HG02610 (cell line): ENCODE results near the gene CCDC86.
A peak's percentile ranks its signal among the peaks of the same experiment; 100 is the strongest.
"Not testable (repeated sequence)": the region's sequence is repeated elsewhere in the genome, so short reads cannot be mapped to it uniquely, and the experiment has no call there.

ENCODE experiments used
- ATAC-seq: cut with Tn5 transposase; IDR thresholded peaks from one replicate; pipeline ENCODE4 v1.9.1; 2021; ENCODE audit warnings: mild to moderate bottlenecking, moderate library complexity; ENCODE audit not compliant: unreplicated experiment

Gene CCDC86, protein sequence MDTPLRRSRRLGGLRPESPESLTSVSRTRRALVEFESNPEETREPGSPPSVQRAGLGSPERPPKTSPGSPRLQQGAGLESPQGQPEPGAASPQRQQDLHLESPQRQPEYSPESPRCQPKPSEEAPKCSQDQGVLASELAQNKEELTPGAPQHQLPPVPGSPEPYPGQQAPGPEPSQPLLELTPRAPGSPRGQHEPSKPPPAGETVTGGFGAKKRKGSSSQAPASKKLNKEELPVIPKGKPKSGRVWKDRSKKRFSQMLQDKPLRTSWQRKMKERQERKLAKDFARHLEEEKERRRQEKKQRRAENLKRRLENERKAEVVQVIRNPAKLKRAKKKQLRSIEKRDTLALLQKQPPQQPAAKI

DNA sequence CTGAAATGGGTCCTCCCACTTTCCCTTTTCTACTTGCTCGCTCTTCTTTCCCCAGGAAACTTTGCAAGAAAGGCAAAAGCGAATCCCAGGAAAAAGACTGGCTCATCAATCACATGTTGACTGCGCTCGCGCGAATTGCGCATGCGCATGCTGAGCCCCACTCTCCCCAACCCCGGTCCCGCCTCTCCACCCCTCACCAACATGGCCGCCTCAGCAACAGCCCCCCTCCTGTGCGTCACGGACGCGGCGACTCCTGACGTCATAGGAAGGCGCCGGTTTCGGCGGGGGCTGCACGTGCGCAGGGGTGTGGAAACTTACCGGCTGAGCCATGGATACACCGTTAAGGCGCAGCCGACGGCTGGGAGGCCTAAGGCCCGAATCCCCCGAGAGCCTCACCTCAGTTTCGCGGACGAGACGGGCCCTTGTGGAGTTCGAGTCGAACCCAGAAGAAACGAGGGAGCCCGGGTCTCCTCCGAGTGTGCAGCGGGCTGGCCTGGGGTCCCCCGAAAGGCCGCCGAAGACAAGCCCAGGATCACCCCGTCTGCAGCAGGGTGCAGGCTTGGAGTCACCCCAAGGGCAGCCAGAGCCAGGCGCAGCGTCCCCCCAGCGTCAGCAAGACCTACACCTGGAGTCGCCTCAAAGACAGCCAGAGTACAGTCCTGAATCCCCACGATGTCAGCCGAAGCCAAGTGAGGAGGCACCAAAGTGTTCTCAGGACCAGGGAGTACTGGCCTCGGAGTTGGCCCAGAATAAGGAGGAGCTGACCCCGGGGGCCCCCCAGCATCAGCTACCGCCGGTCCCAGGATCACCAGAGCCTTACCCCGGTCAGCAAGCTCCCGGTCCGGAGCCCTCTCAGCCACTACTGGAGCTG lies at the start of gene CCDC86:
Gene CCDC86, plus strand, starts transcription at position 317 of the 871 bp plus-strand sequence. Its CDS starts 12 bp downstream, at position 329.
- ATAC-seq: peak; percentile 87

DNA sequence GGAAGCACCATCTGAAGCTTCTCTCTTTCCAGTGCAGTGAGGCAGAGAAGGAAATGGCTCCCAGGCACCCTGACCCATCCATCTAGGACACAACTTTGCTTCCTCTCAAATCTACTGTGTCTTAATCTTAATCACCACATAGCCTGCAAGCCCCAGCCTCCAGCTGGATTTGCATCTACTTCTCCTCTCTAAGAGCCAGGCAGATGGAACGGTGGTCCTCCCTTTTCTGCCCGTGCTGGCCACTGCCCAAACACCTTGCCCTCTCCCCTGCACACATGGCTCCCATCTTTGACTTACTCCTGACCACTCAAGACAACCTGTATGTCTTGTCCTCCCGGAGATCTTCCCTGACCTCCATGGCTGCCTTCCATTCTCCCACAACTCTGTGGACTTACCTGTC lies 49.4 kb upstream of the CCDC86 start:
- no peak for ATAC-seq

DNA sequence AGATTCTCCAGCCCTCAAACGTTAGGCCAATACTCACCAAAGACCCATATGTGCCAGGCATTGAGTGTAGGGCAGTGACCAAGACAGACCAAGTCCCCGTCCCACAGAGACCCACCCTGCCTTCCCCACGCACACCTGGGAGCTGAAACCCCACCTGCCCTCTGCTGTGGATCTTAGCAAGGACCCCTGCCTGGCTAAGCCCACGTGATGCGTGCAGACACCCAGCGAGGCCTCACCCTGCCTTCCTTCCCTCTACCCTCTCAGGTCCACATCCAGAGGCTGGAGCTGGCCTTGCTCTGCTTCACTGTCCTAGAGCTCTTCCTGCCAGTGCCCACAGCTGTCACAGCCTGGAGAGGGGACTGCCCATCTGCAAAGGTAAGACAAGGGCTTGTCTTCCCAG lies 46.6 kb upstream of the CCDC86 start:
- no peak for ATAC-seq

DNA sequence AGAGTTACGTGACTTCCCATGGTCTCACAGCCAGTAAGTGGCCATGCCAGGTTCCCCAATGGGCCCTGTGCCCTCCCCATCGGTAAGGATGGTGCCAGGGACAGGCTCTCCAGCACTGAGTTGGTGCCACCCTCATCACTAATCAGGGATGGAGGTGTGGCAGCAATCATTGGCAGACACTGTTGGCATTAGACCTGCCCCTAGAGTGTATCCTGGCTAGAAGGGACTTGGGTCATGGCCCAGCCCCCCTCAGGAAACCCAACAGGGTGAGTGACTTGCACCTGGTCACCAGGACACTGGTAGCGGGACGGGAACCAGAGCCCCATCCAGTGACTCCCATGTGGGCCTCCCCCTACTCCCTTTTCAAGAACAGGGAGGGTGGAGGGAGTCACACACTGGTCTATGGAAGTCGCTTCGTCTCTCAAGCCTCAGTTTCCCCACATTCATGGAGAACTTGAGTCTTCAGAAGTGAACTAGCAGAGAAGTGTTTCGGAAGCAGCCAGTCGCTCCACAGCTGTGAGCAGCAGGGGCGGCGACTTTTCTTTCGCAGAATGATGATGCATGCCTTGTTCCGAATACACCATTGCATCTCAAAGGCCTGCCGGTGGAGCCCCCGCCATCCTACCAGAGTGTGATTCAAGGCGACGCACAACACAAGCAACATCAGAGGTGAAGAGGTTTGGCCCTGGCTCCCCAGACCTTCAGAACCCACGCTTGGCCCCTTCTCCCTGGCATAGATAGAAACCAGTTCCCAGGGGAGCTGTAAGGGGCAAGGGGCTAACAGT lies 43.9 kb upstream of the CCDC86 start:
- no peak for ATAC-seq

DNA sequence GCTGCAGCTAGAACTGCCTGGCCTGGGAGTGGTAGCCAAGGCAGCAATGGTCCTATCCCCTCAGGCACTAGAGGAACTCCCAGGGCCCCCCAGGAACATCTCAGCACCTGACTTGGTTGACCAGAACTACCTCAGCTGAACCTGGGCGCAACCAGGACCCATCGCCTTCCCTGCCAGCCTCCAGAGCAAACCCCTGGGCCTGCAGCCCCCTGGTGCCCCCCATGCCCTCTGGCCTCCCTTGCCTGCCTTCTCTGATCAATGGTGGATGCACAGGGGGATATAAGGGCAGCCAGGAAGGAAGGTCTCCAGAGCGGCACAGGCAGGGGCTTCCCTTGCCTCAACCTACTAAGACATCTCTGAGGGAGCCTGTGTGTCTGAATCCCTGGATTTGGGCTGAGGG lies 43.3 kb upstream of the CCDC86 start:
- no peak for ATAC-seq

DNA sequence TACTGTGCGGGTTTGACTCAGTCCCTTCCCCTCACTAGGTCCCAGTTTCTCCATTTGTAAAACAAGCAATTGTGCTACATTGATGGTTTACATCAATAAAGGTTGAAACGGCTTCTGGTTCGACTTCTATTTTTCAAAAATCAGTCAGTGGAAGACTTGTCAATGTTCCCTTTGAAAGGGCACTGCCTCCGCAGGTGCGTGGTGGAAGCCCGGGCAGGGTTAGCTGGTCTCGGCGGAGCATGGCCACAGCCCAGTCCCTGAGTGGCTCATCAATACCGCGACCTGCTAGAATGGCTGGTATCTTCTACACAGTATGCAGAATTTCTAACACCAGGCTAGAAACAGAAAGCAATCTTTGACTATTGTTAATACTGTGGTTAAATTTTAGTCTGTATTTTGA lies 40.7 kb upstream of the CCDC86 start:
- no peak for ATAC-seq

DNA sequence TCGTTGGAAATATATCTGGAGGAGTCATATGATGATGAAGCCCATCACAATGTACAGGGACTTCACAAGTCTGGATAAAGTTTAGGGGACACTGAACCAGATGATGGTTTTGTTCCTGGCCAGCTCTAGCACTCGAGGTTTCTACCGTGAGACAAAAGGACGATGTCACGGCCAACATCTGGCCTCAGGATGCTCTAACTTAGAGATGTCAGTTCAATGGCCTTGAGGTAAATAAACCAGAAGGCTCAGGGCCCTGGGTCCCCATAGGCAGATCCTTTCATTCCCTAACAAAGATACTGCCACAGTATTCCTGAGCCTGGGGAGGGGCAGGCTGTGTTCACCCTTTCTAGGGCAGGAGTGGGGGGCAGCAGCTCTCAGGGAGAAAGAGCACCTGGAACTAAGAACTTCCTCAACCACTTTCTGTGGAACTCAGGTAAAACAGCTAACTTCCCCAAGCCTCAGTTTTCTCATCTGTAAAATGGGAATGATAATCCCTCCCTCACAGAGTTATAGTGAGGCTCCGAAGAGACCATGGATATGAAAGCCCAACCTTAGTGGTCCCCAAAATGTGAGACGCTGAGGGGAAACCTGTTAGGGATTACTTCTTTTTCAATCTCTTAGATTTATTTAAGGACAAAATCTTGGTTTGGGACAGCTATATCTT lies 38.5 kb upstream of the CCDC86 start:
- ATAC-seq: no peak

DNA sequence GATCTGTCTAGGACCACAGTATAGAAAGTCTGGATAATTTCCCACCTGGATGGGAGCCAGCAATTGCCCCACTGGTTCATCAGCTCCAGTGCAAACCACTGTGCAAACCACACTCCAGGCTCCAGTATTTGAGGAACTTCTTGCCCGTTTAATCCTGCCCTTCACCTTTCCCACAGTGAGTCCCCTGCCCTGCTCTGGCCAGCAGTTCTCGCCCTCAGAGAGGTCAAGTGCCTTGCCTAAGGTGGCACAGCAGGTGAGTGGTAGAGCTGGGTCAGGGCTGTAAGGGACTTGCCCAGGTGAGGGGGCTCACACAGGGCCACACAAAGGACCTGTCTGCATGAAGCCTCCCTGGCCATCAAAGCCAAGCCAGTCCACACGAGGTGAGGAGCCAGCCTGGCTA lies 32.7 kb upstream of the CCDC86 start:
- ATAC-seq: no peak

DNA sequence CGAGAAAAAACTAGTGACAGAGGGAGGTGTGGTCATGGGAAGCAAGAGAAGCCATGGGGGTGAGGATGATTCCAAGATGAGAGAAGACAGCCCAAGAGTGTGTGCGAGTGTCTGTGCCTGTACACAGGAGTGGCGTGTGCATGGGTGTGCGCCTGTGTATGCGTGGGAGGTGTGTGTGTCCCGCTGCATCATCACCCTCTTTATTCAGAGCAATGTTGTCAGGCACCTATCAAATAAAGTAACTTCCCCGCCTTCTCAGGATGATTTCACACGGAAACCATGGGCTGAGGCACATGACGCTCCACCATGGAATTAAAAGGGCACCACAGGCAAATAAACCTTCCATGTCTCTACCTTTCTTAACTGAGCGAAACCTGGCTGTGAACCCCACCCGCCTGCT lies 32.2 kb upstream of the CCDC86 start:
- ATAC-seq: no peak

DNA sequence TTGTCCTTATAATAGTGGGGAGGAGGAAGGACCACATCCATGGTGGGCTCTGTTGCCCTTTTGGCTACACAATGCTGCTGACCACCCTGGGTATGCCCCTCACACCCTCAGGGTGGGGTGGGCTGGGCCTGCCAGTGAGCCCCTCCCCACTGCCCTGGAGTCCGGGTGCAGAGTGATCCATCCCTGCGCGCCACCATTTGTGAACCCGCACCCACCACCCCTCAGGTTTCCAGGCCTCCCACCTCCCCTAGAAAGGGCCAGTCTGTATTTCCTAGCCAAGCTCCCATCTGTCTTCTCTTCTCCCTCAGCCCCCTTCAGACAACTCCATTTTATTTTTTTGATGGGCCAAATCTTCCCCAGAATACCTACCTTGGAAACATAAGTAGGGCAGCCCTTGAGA lies 31.8 kb upstream of the CCDC86 start:
- ATAC-seq: no peak

DNA sequence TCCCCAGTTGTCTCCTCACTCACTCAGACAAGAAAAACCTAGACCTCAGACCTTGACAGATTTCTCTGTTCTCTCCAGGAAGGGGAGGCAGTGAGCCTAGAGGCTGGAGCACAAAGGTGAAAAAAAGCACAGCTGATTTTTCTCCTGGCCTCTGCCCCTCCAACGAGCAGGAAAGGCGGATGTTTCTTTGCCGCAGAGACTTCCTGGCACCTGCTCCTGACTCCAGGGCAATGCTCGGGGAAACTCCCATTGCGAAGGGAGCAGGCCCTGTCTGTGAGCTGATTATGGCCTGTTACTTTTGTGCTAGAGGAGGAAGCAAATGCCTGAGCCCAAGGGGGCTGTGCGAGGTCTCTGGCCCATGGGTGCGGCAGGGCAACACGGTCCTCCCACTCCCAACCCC lies 31.3 kb upstream of the CCDC86 start:
- ATAC-seq: no peak

DNA sequence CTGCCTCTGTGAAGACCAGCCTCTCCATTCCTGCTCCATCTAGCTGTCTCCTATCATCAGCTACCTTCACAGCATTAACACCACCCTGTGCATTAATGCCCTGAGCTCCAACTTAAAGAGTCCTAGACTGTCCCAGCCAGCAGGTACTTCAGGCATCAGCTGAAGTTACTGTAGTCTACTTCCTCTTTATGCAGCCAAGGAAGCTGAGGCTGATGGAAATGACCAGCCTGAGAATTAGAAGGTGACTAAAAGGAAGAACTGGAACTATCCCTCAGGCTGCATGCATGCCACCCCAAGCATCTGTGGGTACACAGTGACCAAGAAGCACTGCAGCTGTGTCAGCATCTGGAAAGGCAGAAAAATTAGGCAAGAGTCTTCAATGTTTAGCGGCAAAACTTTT lies 28.6 kb upstream of the CCDC86 start:
- ATAC-seq: no peak

DNA sequence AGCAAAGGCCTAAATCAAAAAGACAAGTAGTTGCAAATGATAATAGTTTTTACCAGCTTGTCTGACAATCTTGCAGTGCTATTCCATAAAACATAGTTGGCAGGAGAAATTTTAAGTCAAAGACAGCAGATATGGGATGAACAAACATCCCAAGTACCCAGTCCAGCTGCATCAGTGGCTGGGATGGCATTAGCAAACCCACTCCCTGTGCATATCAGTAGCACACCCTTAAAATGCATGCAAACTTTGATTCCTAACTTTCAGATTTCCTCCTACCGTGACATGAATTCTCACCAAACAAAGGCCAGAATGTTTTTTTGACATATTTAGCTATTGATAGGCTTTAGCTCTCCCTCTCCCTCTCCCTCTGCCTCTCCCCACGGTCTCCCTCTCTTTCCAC lies 27.8 kb upstream of the CCDC86 start:
- ATAC-seq: no peak

DNA sequence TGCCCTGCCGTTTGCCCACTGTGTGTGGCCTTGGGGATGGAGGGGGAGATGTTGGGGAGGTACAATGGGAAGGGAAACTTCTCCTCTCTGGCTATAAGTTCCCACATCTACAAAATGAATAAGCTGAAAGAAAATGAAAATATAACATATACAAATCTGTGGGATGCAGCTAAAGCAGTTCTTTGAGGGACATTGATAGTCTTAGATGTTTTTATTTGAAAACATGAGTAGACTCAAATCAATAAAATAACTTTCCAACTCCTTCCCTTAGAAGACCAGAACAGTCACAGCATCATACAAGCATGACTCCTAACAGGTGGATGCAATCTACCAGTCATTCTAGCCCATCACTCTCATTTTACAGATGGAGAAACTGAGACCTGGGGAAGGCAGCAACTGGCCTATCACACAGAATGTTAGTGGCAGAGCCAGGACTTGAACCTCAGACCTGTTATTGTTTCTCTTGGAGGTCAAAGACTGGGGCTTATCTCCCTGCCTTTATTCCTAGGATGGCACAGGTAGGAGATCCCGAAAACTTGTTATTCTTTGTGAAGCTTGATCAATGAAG lies 25.2 kb upstream of the CCDC86 start:
- no peak for ATAC-seq

DNA sequence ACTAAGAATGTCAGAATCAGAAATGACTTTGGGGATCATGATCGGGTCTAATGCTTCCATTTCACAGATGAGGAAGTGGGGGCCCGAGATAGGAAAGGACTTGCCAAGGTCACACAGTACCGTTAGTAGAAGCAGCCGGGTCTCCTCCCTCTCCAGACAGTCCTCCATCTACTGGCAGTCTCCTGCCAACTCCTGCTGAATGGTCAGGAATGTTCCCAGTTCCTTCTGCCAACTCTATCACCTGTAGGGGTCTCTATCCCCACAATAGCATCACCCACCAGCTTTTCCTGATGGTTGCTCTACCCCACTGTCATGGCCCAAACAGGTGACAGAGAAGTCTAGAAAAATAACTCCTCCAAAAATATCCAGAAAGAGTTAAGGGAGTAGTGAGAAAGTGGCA lies 23.9 kb upstream of the CCDC86 start:
- no peak for ATAC-seq

DNA sequence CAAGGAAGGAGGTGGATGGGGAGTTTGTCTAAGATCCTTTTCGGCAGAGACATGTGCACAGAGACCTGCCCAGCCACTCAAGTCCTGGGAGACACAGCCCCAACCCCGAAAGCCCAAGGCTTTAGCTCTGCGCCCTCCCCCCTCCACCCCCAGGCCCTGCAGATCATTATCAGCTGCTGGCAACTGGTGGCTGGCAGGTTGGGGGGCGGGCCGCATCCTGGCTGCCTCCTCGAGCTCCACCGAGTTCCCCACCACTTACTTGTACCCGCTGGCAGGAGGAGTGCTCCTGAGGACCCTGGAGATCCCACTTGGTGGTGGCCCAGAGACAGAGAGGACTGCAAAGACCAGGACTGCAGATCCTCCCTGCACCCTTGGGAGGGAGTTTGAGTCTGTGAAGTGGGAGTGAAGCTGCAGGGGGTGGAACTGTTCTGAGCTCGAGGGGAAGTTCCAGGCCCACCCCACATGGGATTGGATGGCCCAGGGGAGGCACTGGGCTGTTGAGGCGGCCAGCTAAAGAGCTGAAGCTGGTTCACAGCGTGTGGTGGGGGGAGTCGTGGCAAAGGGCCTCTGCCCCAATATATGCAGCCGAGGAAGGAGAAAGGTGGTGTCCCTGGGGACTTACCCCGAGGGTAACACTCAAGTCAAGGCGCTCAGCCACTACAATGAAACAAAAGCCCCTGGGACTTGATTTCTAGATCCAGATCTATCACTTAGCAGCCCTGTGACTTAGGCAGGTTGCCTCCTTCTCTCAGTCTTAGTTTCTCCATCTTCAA lies 19.9 kb upstream of the CCDC86 start:
- ATAC-seq: peak; percentile 69

DNA sequence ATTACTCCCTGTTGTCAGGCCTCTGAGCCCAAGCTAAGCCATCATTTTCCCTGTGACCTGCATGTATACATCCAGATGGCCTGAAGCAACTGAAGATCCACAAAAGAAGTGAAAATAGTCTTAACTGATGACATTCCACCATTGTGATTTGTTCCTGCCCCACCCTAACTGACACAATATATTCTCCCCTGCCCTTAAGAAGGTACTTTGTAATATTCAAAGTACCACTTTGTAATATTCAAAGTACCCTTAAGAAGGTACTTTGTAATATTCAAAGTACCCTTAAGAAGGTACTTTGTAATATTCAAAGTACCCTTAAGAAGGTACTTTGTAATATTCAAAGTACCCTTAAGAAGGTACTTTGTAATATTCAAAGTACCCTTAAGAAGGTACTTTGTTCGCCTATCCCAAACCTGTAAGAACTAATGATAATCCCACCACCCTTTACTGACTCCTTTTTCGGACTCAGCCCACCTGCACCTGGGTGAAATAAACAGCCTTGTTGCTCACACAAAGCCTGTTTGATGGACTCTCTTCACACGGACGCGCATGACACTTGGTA lies 18.1 kb upstream of the CCDC86 start:
- ATAC-seq: not testable (repeated sequence)

DNA sequence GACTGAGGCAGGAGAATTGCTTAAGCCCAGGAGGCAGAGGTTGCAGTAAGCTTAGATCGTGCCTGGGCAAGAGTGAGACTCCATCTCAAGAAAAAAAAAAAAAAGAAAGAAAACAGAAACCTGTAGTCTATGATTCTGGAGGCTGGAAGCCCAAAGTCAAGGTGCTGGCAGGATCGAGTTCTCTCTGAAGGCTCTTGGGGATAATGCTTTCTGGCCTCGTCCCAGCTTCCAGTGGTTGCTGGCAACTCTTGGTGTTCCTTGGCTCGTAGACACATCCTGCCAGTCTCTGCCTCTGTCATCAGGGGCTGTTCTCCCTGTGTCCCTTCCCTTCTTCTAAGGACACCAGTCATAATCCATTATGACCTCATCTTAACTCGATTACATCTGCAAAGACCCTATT lies 16.8 kb upstream of the CCDC86 start:
- no peak for ATAC-seq

DNA sequence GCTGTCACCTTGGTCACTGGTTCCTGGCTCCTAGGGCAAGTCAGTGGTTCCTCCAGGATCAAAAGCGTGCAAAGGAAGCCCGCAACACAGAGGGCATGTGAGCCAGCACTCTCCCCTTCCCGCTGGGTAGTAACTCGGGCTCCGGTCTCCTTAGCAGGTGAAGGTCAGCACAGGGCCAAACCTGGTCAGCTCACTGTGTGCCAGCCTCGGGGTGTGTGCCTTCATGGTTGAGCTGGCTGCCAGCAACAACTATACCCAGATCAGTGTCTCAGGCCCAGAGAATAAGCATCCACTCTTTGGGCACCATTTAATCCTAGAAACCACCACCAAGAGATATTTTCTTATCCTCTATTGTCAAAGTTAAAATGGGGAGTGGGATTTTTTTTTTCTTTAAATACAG lies 16.1 kb upstream of the CCDC86 start:
- ATAC-seq: no peak
